ENCODE measurements around the gene XYLT1.
A peak's percentile ranks its signal among the peaks of the same experiment; 100 is the strongest.

Gene XYLT1

GRCh38 chr16:17270111-17270510 is 200.6 kb downstream of the XYLT1 start:
- no peak for TF ChIP-seq CTCF (IDR thresholded peaks at IDR 0.05; ENCODE audit: unreplicated experiment in 3 of 3)
- Mint-ChIP-seq H3K4me3 (no peak overlapping the region), H3K9me3 (no peaks in the 10 kb centered on the region), H3K36me3 (ENCODE audit: low read depth) (no peaks in the 10 kb centered on the region), H3K27ac (peak overlapping the region in 1 of 3 experiments; percentile 18), H3K27me3 (ENCODE audit: low read depth) (peaks cover 16% of the 10 kb centered on the region), H3K4me1 (peaks cover 26% of the 10 kb centered on the region)

- Mint-ChIP-seq H3K4me1 (peaks cover 24% of the 10 kb centered on the region), H3K36me3 (ENCODE audit: low read depth) (no peaks in the 10 kb centered on the region), H3K9me3 (no peaks in the 10 kb centered on the region), H3K27me3 (ENCODE audit: low read depth) (peaks cover 14% of the 10 kb centered on the region), H3K27ac (no peak overlapping the region), H3K4me3 (no peak overlapping the region)
- no peak for TF ChIP-seq CTCF (IDR thresholded peaks at IDR 0.05; ENCODE audit: unreplicated experiment in 3 of 3)
These were observed 201.3 kb downstream of the XYLT1 start for GRCh38 chr16:17269439-17269838.

- peaks cover 17% of the 10 kb centered on the region for H3K4me1 Mint-ChIP-seq
- no peak for TF ChIP-seq CTCF (IDR thresholded peaks at IDR 0.05; ENCODE audit: unreplicated experiment in 3 of 3)
- H3K27me3 Mint-ChIP-seq (ENCODE audit: low read depth), result peaks cover 12% of the 10 kb centered on the region
- no peak overlapping the region for H3K4me3 Mint-ChIP-seq
- H3K9me3 Mint-ChIP-seq, result no peaks in the 10 kb centered on the region
- no peaks in the 10 kb centered on the region for H3K36me3 Mint-ChIP-seq (ENCODE audit: low read depth)
- no peak overlapping the region for H3K27ac Mint-ChIP-seq
These were observed 204.0 kb downstream of the XYLT1 start for GRCh38 chr16:17266608-17267313.

- Mint-ChIP-seq H3K27ac (no peak overlapping the region), H3K9me3 (no peaks in the 10 kb centered on the region), H3K27me3 (ENCODE audit: low read depth) (peaks cover 9% of the 10 kb centered on the region), H3K36me3 (ENCODE audit: low read depth) (no peaks in the 10 kb centered on the region), H3K4me1 (peaks cover 1% of the 10 kb centered on the region), H3K4me3 (no peak overlapping the region)
- no peak for TF ChIP-seq CTCF (IDR thresholded peaks at IDR 0.05; ENCODE audit: unreplicated experiment in 3 of 3)
These were observed 205.6 kb downstream of the XYLT1 start for GRCh38 chr16:17265154-17265553.

- Mint-ChIP-seq H3K4me3 (no peak overlapping the region), H3K4me1 (no peaks in the 10 kb centered on the region), H3K36me3 (ENCODE audit: low read depth) (no peaks in the 10 kb centered on the region), H3K27ac (no peak overlapping the region), H3K9me3 (no peaks in the 10 kb centered on the region), H3K27me3 (ENCODE audit: low read depth) (peaks cover 10% of the 10 kb centered on the region)
- no peak for TF ChIP-seq CTCF (IDR thresholded peaks at IDR 0.05; ENCODE audit: unreplicated experiment in 3 of 3)
These were observed 209.4 kb downstream of the XYLT1 start for GRCh38 chr16:17261197-17261858.

All from nephron (organoid).